ENCODE data around the gene FMO3. TPM values are rescaled to one million over a fixed set of nuclear protein-coding genes. Genes with fewer than 3 reads are reported as not detected.

FMO3 gene
- total and polyA plus RNA-seq, 2 of the 4 experiments (the other 2 are of a cell fraction): under 0.01 to 0.10 TPM

DNA sequence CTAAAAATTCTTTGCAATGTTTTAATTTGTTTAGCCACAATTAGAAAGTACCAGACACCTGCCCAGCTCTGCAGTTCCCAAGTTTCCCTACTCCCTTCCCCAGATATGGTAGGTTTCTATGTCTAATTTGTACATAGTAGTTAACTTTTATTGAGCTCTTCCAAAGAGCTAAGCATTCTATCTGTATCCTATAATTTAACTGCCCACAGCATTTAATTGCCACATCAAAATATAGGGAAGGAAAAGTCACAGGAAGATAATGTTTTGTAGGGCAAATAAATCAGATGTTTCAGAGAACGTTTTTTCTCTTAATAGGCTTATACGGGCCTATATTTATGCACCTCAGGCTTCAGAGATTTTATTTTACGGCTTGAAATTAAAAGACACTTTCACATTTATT, 15.7 kb upstream of the FMO3 start:
- Histone ChIP-seq H3K4ac (ENCODE audit: low read depth, low read length) (no peak overlapping the region), H2AFZ (replicated peaks; ENCODE audit: low read length, poor library complexity) (no peak overlapping the region), H3K9me3 (ENCODE audit: control insufficient read depth, insufficient read depth, low read length) (no peaks in the 10 kb centered on the region), H3K18ac (ENCODE audit: low read depth, low read length) (no peak overlapping the region), H3K23ac (ENCODE audit: low read depth, low read length) (no peak overlapping the region), H4K91ac (ENCODE audit: insufficient read depth, low read depth, low read length) (no peak overlapping the region), H2BK15ac (ENCODE audit: low read depth, low read length) (no peak overlapping the region), H4K5ac (ENCODE audit: low read depth, low read length) (no peak overlapping the region), H2AK9ac (replicated peaks; ENCODE audit: low read depth, low read length, poor library complexity) (no peak overlapping the region), H3K79me1 (ENCODE audit: low read depth in 1 of 2, low read length in 2 of 2) (no peaks in the 10 kb centered on the region), H3K27me3 (ENCODE audit: control insufficient read depth, insufficient read depth, low read length) (no peaks in the 10 kb centered on the region), H2BK5ac (ENCODE audit: low read depth, low read length, poor library complexity, severe bottlenecking) (no peak overlapping the region), H2AK5ac (ENCODE audit: low read depth, low read length) (no peak overlapping the region), H3K56ac (ENCODE audit: extremely low read depth, insufficient read depth, low read length) (no peak overlapping the region), H3K4me1 (ENCODE audit: control insufficient read depth, insufficient read depth, low read length) (no peaks in the 10 kb centered on the region), H3K4me3 (ENCODE audit: insufficient read depth, low read depth, low read length) (no peak overlapping the region), H3K9me1 (ENCODE audit: insufficient read depth, low read length) (no peaks in the 10 kb centered on the region), H3K36me3 (ENCODE audit: control insufficient read depth, insufficient read depth, low read length) (no peaks in the 10 kb centered on the region), H2BK120ac (ENCODE audit: low read depth, low read length) (no peak overlapping the region), H3K14ac (replicated peaks; ENCODE audit: low read depth, low read length) (no peak overlapping the region), H3K9ac (ENCODE audit: low read depth, low read length) (no peak overlapping the region), H3K4me2 (ENCODE audit: low read depth, low read length) (no peak overlapping the region), H4K20me1 (ENCODE audit: insufficient read depth, low read length) (no peaks in the 10 kb centered on the region), H4K8ac (ENCODE audit: low read depth in 2 of 2, low read length in 2 of 2) (no peak overlapping the region), H2BK20ac (ENCODE audit: low read depth, low read length) (no peak overlapping the region), H3K27ac (ENCODE audit: insufficient read depth, low read length) (no peak overlapping the region)
- intact Hi-C loops (cut with micrococcal nuclease): no loop called here
- ATAC-seq (ENCODE audit: low read depth) (no peak), DNase-seq (no peak)
- ChIA-PET POLR2A (ENCODE audit: unreplicated experiment) (no interaction called here), CTCF (interaction anchor here (0.6 to 1.9 kb wide), 2 partner anchors 28 to 152 kb away, joined by 4 to 5 read pairs; no protein-coding TSS in a partner anchor)
- in situ Hi-C loops (cut with MboI; ENCODE audit: low sequenced_read_pairs): no loop called here
- no CpG with 5 or more reads among the region's 3 CpGs for WGBS, 2 experiments (ENCODE audit: extremely low coverage in 2 of 2, insufficient read length in 1 of 2)
- TF ChIP-seq SMC3 (IDR thresholded peaks at IDR 0.05; ENCODE audit: low read depth, low read length) (no peak), RFX5 (IDR thresholded peaks at IDR 0.05; ENCODE audit: low read depth, low read length) (no peak), NFE2L2 (IDR thresholded peaks at IDR 0.05; ENCODE audit: low read depth, low read length) (no peak), CEBPB (IDR thresholded peaks at IDR 0.05; ENCODE audit: low read depth, low read length) (no peak), CTCF (conservative IDR thresholded peaks at IDR 0.05; ENCODE audit: low read depth, low read length) (no peak), FOS (IDR thresholded peaks at IDR 0.05; ENCODE audit: low read depth, low read length) (no peak), BHLHE40 (IDR thresholded peaks at IDR 0.05; ENCODE audit: low read depth, low read length) (no peak), MAZ (IDR thresholded peaks at IDR 0.05; ENCODE audit: borderline replicate concordance, low read depth, low read length) (no peak), CHD1 (IDR thresholded peaks at IDR 0.05; ENCODE audit: low read depth, low read length) (no peak), RAD21 (IDR thresholded peaks at IDR 0.05; ENCODE audit: low read length) (no peak)
- TF ChIP-seq, protein P1, sequence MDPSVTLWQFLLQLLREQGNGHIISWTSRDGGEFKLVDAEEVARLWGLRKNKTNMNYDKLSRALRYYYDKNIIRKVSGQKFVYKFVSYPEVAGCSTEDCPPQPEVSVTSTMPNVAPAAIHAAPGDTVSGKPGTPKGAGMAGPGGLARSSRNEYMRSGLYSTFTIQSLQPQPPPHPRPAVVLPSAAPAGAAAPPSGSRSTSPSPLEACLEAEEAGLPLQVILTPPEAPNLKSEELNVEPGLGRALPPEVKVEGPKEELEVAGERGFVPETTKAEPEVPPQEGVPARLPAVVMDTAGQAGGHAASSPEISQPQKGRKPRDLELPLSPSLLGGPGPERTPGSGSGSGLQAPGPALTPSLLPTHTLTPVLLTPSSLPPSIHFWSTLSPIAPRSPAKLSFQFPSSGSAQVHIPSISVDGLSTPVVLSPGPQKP (IDR thresholded peaks at IDR 0.05; ENCODE audit: borderline replicate concordance, low read depth, low read length): no peak
- TF ChIP-seq, protein P2, sequence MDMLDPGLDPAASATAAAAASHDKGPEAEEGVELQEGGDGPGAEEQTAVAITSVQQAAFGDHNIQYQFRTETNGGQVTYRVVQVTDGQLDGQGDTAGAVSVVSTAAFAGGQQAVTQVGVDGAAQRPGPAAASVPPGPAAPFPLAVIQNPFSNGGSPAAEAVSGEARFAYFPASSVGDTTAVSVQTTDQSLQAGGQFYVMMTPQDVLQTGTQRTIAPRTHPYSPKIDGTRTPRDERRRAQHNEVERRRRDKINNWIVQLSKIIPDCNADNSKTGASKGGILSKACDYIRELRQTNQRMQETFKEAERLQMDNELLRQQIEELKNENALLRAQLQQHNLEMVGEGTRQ (IDR thresholded peaks at IDR 0.05; ENCODE audit: low read depth, low read length): no peak
- dilution Hi-C loops (cut with HindIII; ENCODE audit: low sequenced_read_pairs, unreplicated experiment): no loop called here
- no TSS peak for BruUV-seq (replicated peaks)
